Heart right ventricle (tissue), 16 donors: ENCODE results near the gene HCFC1R1. TPM values are rescaled to one million over a fixed set of nuclear protein-coding genes. Genes with fewer than 3 reads are reported as not detected.

Source experiments
- ATAC-seq, 8 donors: fragments of 200-7000 bp; cut with Tn5 transposase; one replicate each; pipeline ENCODE4 v1.9.1; 2020; ENCODE audit warnings: mild to moderate bottlenecking in 8 of 8, moderate library complexity in 8 of 8, moderate number of reproducible peaks in 1 of 8
- DNase-seq, 2 donors: peaks; one replicate each; pipeline ENCODE4 v3.0.0-alpha.2; 2020
- H3K27ac ChIP-seq, 10 donors: fragments of 200-600 bp; sonication (generic) in 2 of 10; one replicate each; pipeline versions ENCODE4 v1.5.0 to v1.8.0; 2020 to 2022; ENCODE audit warnings: mild to moderate bottlenecking in 3 of 10
- H3K27me3 ChIP-seq, 7 donors: fragments of 200-600 bp; one replicate each; pipeline ENCODE4 v1.8.0; 2021 to 2022; ENCODE audit warnings: mild to moderate bottlenecking in 2 of 7
- H3K36me3 ChIP-seq, 9 donors: fragments of 200-600 bp; sonication (generic) in 1 of 9; one replicate each; pipeline versions ENCODE4 v1.5.0 to v1.8.0; 2020 to 2022; ENCODE audit warnings: mild to moderate bottlenecking in 2 of 9
- H3K4me1 ChIP-seq, 9 donors: fragments of 200-600 bp; sonication (generic) in 1 of 9; one replicate each; pipeline versions ENCODE4 v1.5.0 to v1.8.0; 2020 to 2022; ENCODE audit warnings: mild to moderate bottlenecking in 4 of 9
- H3K4me3 ChIP-seq, 10 donors: fragments of 200-600 bp; sonication (generic) in 2 of 10; one replicate each; pipeline versions ENCODE4 v1.5.0 to v1.8.0; 2020 to 2022; ENCODE audit warnings: mild to moderate bottlenecking in 7 of 10, moderate library complexity in 2 of 10
- H3K9me3 ChIP-seq, 11 donors: fragments of 200-600 bp in 10 of 11; sonication (generic) in 2 of 11; one replicate each; pipeline versions ENCODE4 v1.5.0 to v1.8.0; 2013 to 2022; ENCODE audit warnings: mild to moderate bottlenecking in 2 of 11, control low read depth in 1 of 11, moderate library complexity in 1 of 11
- CTCF ChIP-seq, 9 donors: fragments of 200-600 bp; sonication (generic) in 2 of 9; IDR thresholded peaks; one replicate each; pipeline versions ENCODE4 v1.5.0 to v1.8.0; 2021 to 2022; ENCODE audit warnings: antibody characterized with exemption in 9 of 9, mild to moderate bottlenecking in 5 of 9, moderate library complexity in 1 of 9
- WGBS, 2 donors: extraction: QIAGEN DNeasy Blood & Tissue Kit; methylation state at CpG; one replicate each; pipeline ENCODE4 v1.1.7; 2013; ENCODE audit warnings: inconsistent platforms in 1 of 2; 5-methylcytosine and 5-hydroxymethylcytosine counted together
- intact Hi-C, 10 donors: fragments of 100-400 bp; cut with DNase I; formaldehyde crosslinking; loops; one replicate each; pipeline versions ENCODE4 v1.11.1 to v1.14.2; 2022
- polyA plus RNA-seq, 2 donors: library from polyadenylated mRNA; stranded (reverse); fragments of 200-250 nt; gene quantifications; one replicate each; pipeline ENCODE4 v1.2.3, GENCODE V29; 2013
- total RNA-seq, 10 donors: library from RNA; stranded (reverse); fragmentation: NEBNext Ultra II Directional in 3 of 10; extraction: Animal tissue kit (Norgen Biotek cat#: 25700) in 3 of 10; gene quantifications; one replicate each; pipeline versions ENCODE4 v1.2.1 to v1.2.4, GENCODE V29; 2021 to 2023
- donor health status: Arrhythmogenic right ventricular cardiomyopathy.
- donor health status: ischemic (EF 13 %, LVEDD 7.1; RV severe dilation, severe dysfunction).
- donor health status: healthy with polysubstance abuse.
- donor health status: DM: no; HTN: yes; CAD: no.
- donor health status: DM: no; HTN: no; CAD: no.
- donor health status: ischemic (EF 25% LVEDD 6.9; RV normal size, moderate dysfunction).
- donor health status: ischemic (EF 25% LVEDD 5.7; RV mildly dilated, moderate dysfunction).
- donor health status: healthy.
- donor health status: DM: yes; HTN: yes; CAD: no.
- donor health status: Ischemic cardiomyopathy.
- donor health status: ischemic (EF 35%, LVEDD 5.7; RV mildly dilated, moderate dysfunction).
- donor health status: nonischemic (EF 11% LVEDD 7.7; RV severe dilation, severe dysfunction).
- donor health status: DM: yes; HTN: yes; CAD: no.
- donor health status: PGD.
- donor health status: ischemic (EF 29% LVEDD 5.4; RV normal size, mild dysfunction).
- donor health status: nonischemic (EF 23%, LVEDD 6.1; RV moderate dilation, normal function).

Gene HCFC1R1
- total and polyA plus RNA-seq, 12 donors, result 41.8 to 370 (median 57.2) TPM

- ATAC-seq (no peak), DNase-seq (no peak)
- 82 to 86% methylated on average over 6 of the region's 6 CpGs for WGBS, 2 donors
- no peak for TF ChIP-seq CTCF (IDR thresholded peaks at IDR 0.05)
- peaks cover 19 to 85% (median 62%) of the 10 kb centered on the region in 7 donors for H3K27me3 ChIP-seq
- H3K9me3 ChIP-seq, result no peaks in the 10 kb centered on the region
- intact Hi-C loops, result no loop called here
- no peak overlapping the region for H3K27ac ChIP-seq
- no peaks in the 10 kb centered on the region for H3K36me3 ChIP-seq
- no peak overlapping the region for H3K4me3 ChIP-seq
- H3K4me1 ChIP-seq, result peaks cover 0 to 20% (median 14%) of the 10 kb centered on the region in 9 donors
Observed at GRCh38 chr16:3014971-3015370, 8.8 kb downstream of the HCFC1R1 start.

- H3K4me1 ChIP-seq, result peaks cover 0 to 14% (median 8%) of the 10 kb centered on the region in 9 donors
- intact Hi-C loops, result no loop called here
- peaks cover 19 to 93% (median 71%) of the 10 kb centered on the region in 7 donors for H3K27me3 ChIP-seq
- DNase-seq (no peak), ATAC-seq (no peak)
- no peak overlapping the region for H3K27ac ChIP-seq
- no peaks in the 10 kb centered on the region for H3K36me3 ChIP-seq
- TF ChIP-seq CTCF (IDR thresholded peaks at IDR 0.05), result no peak
- H3K4me3 ChIP-seq, result no peak overlapping the region
- no peaks in the 10 kb centered on the region for H3K9me3 ChIP-seq
- WGBS, 2 donors, result 39 to 51% methylated on average over 12 of the region's 12 CpGs
Observed at GRCh38 chr16:3013998-3014690, 9.6 kb downstream of the HCFC1R1 start.

- Histone ChIP-seq H3K9me3 (no peaks in the 10 kb centered on the region), H3K4me3 (no peak overlapping the region), H3K4me1 (peaks cover 0 to 11% (median 7%) of the 10 kb centered on the region in 9 donors), H3K27ac (no peak overlapping the region), H3K36me3 (no peaks in the 10 kb centered on the region), H3K27me3 (peaks cover 19 to 94% (median 73%) of the 10 kb centered on the region in 7 donors)
- ATAC-seq, result no peak
- 39 to 55% methylated on average over 27 of the region's 27 CpGs for WGBS, 2 donors
- intact Hi-C loops, result no loop called here
- no peak for TF ChIP-seq CTCF (IDR thresholded peaks at IDR 0.05)
- no peak for DNase-seq
Observed at GRCh38 chr16:3013491-3013951, 10.2 kb downstream of the HCFC1R1 start.

GRCh38 chr16:3012828-3013420 is 10.8 kb downstream of the HCFC1R1 start, which contains the start of gene CLDN9:
Gene CLDN9 (plus strand): TSS chr16:3012923. CDS start chr16:3013363, 440 bp downstream.
- Histone ChIP-seq H3K36me3 (no peaks in the 10 kb centered on the region), H3K27ac (no peak within 1 kb of the TSS), H3K4me3 (no peak within 1 kb of the TSS), H3K4me1 (peaks cover 0 to 11% (median 4%) of the 10 kb centered on the region in 9 donors), H3K9me3 (no peaks in the 10 kb centered on the region), H3K27me3 (peaks cover 18 to 94% (median 73%) of the 10 kb centered on the region in 7 donors)
- intact Hi-C loops, result no loop called here
- DNase-seq, result no peak
- ATAC-seq, result peak in 2 of 8 donors; percentile 6 to 34
- 35 to 40% methylated on average over 27 of the region's 27 CpGs for WGBS, 2 donors
- no peak for TF ChIP-seq CTCF (IDR thresholded peaks at IDR 0.05)
